Hepatocyte (in vitro differentiated cells): ENCODE measurements around the gene KRTAP5-1. TPM values are rescaled to one million over a fixed set of nuclear protein-coding genes. Genes with fewer than 3 reads are reported as not detected.

Source experiments
- DNase-seq: peaks from one replicate; pipeline ENCODE4 v3.0.0-alpha.2; 2016; ENCODE audit warnings: low spot score
- H2AFZ ChIP-seq: fragments of 200-600 bp; sonication (generic); 2 replicates; pipeline ENCODE4 v1.6.0; 2016; ENCODE audit warnings: antibody characterized with exemption, mild to moderate bottlenecking
- H3K27ac ChIP-seq: fragments of 200-600 bp; sonication (generic); 2 replicates; pipeline ENCODE4 v1.5.1; 2016; ENCODE audit warnings: mild to moderate bottlenecking
- H3K27me3 ChIP-seq: fragments of 200-600 bp; sonication (generic); 2 replicates; pipeline ENCODE4 v1.6.1; 2016
- H3K36me3 ChIP-seq: fragments of 200-600 bp; sonication (generic); replicated peaks from 2 replicates; pipeline ENCODE4 v1.5.1; 2016; ENCODE audit warnings: low read depth; ENCODE audit not compliant: insufficient read depth
- H3K4me1 ChIP-seq: fragments of 200-600 bp; sonication (generic); 2 replicates; pipeline ENCODE4 v1.5.1; 2016; ENCODE audit warnings: mild to moderate bottlenecking, moderate library complexity; ENCODE audit not compliant: insufficient read depth
- H3K4me2 ChIP-seq: fragments of 200-600 bp; sonication (generic); 2 replicates; pipeline ENCODE4 v1.6.0; 2016
- H3K4me3 ChIP-seq: fragments of 200-600 bp; sonication (generic); 2 replicates; pipeline ENCODE4 v1.5.1; 2016; ENCODE audit warnings: mild to moderate bottlenecking
- H3K79me2 ChIP-seq: fragments of 200-600 bp; sonication (generic); 2 replicates; pipeline ENCODE4 v1.6.0; 2017; ENCODE audit warnings: mild to moderate bottlenecking
- H3K9me2 ChIP-seq: fragments of 200-600 bp; sonication (generic); replicated peaks from 2 replicates; pipeline ENCODE4 v1.6.0; 2017; ENCODE audit warnings: mild to moderate bottlenecking; ENCODE audit not compliant: insufficient read depth
- H3K9me3 ChIP-seq: fragments of 200-600 bp; sonication (generic); 2 replicates; pipeline ENCODE4 v1.5.1; 2016; ENCODE audit warnings: low read depth, mild to moderate bottlenecking
- H4K20me1 ChIP-seq: fragments of 200-600 bp; sonication (generic); 2 replicates; pipeline ENCODE4 v1.6.0; 2016; ENCODE audit warnings: mild to moderate bottlenecking; ENCODE audit not compliant: insufficient read depth, poor library complexity, severe bottlenecking
- CTCF ChIP-seq: fragments of 200-600 bp; sonication (generic); IDR thresholded peaks from 2 replicates; pipeline ENCODE4 v1.5.1; 2016; ENCODE audit warnings: antibody characterized with exemption, mild to moderate bottlenecking; ENCODE audit not compliant: poor library complexity
- EZH2 ChIP-seq: fragments of 200-600 bp; sonication (generic); IDR thresholded peaks from 2 replicates; pipeline ENCODE4 v1.6.1; 2016; ENCODE audit warnings: antibody characterized with exemption, mild to moderate bottlenecking, borderline replicate concordance
- EZH2phosphoT487 ChIP-seq: fragments of 200-600 bp; sonication (generic); IDR thresholded peaks from one replicate; pipeline ENCODE4 v1.6.1; 2018; ENCODE audit warnings: antibody characterized with exemption, mild to moderate bottlenecking, low read depth, moderate library complexity; ENCODE audit not compliant: unreplicated experiment, severe bottlenecking
- WGBS: methylation state at CpG from one replicate; pipeline ENCODE4 v1.1.6; 2016; ENCODE audit warnings: low lambda C conversion rate; ENCODE audit errors: missing lambda C conversion rate; 5-methylcytosine and 5-hydroxymethylcytosine counted together
- polyA plus RNA-seq: library from polyadenylated mRNA; unstranded; fragments of >200 nt; fragmentation: Nextera tagmentation; extraction: Ambion mirVana; gene quantifications from 2 replicates; pipeline ENCODE4 v1.2.1, GENCODE V29; 2016
- total RNA-seq: library from RNA; depleted of rRNA; stranded (reverse); fragments of >200 nt; gene quantifications from 2 replicates; pipeline ENCODE4 v1.2.3, GENCODE V29; 2014

The KRTAP5-1 gene
- total and polyA plus RNA-seq, 2 experiments from 2014 or later: not detected

DNA sequence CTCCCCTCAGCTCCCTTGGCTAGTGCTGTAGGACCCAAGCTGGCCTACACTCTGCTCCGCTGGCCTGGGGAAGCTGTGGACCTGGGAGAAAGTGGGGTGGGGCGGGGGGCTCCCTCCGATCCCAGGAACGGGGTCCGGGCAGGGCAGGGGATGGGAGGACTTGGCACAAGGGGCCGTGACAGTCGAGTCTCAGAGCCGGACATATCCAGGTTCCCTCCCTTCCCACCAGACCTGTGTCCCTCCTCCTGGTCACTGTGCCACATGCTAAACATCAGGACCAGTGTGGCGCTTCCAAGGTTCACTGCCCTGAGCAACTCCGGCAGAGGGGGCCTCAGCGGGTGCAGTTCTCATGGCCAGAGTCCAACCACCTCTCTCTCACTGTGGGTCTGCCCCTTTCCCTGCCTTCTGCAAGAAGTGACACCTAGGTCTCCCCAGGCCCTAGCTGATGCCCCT lies 15.1 kb downstream of the KRTAP5-1 start:
- peaks cover 17% of the 10 kb centered on the region for H3K4me1 ChIP-seq
- no peak overlapping the region for H2AFZ ChIP-seq
- DNase-seq: peak; percentile 59
- no peak overlapping the region for H3K27ac ChIP-seq
- H3K4me3 ChIP-seq: no peak overlapping the region
- H4K20me1 ChIP-seq: peaks cover 44% of the 10 kb centered on the region
- peaks cover 20% of the 10 kb centered on the region for H3K79me2 ChIP-seq
- H3K4me2 ChIP-seq: peak overlapping the region; percentile 92
- TF ChIP-seq CTCF (no peak), EZH2 (no peak), EZH2phosphoT487 (no peak)
- H3K27me3 ChIP-seq: peaks cover 20% of the 10 kb centered on the region
- no peaks in the 10 kb centered on the region for H3K9me2 ChIP-seq
- no peaks in the 10 kb centered on the region for H3K9me3 ChIP-seq
- 75% methylated on average over 11 of the region's 11 CpGs for whole genome bisulfite sequencing
- no peaks in the 10 kb centered on the region for H3K36me3 ChIP-seq

DNA sequence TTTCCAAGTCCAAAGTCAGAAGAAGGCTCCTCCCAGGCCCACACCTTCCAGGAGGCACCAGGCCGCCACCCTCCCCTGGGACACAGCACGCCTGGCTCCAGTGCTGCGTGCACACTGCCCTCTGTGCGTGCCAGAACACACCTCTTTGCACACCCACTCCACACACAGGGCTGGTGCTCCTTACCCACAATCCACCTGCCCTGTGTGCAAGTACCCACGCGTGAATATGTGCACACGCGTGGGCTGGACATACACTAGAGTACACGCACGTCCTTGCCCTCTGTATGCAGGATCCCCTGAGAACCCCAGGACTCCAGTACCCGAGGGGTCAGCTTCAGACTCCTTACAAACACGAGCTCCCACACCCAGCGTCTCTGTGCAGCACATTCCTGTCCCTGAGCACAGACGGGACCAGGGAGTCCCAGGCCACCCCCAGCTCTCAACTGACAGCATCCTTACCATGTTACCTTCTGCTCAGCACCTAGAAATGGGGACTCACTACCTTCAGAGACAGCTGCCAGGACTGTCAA lies 15.8 kb downstream of the KRTAP5-1 start:
- Histone ChIP-seq H2AFZ (no peak overlapping the region), H3K4me2 (peak overlapping the region; percentile 92), H3K27me3 (peaks cover 19% of the 10 kb centered on the region), H3K4me3 (no peak overlapping the region), H3K36me3 (no peaks in the 10 kb centered on the region), H3K79me2 (peaks cover 20% of the 10 kb centered on the region), H3K9me2 (no peaks in the 10 kb centered on the region), H3K27ac (no peak overlapping the region), H3K9me3 (no peaks in the 10 kb centered on the region), H4K20me1 (peaks cover 46% of the 10 kb centered on the region), H3K4me1 (peaks cover 13% of the 10 kb centered on the region)
- DNase-seq: peak; percentile 31
- TF ChIP-seq EZH2phosphoT487 (no peak), EZH2 (no peak), CTCF (no peak)
- 81% methylated on average over 14 of the region's 14 CpGs for WGBS

- Histone ChIP-seq H2AFZ (no peak overlapping the region), H3K4me1 (peaks cover 13% of the 10 kb centered on the region), H3K4me2 (no peak overlapping the region), H3K27me3 (peaks cover 11% of the 10 kb centered on the region), H4K20me1 (peaks cover 46% of the 10 kb centered on the region), H3K36me3 (no peaks in the 10 kb centered on the region), H3K4me3 (no peak overlapping the region), H3K9me2 (no peaks in the 10 kb centered on the region), H3K27ac (no peak overlapping the region), H3K79me2 (peaks cover 20% of the 10 kb centered on the region), H3K9me3 (no peaks in the 10 kb centered on the region)
- no peak for TF ChIP-seq CTCF
- TF ChIP-seq EZH2phosphoT487: no peak
- no peak for TF ChIP-seq EZH2
- WGBS: 62% methylated on average over 13 of the region's 13 CpGs
- no peak for DNase-seq
Observed at GRCh38 chr11:1568441-1568911, 16.6 kb downstream of the KRTAP5-1 start.
